ENCODE data around the gene OSBP2.

DNA sequence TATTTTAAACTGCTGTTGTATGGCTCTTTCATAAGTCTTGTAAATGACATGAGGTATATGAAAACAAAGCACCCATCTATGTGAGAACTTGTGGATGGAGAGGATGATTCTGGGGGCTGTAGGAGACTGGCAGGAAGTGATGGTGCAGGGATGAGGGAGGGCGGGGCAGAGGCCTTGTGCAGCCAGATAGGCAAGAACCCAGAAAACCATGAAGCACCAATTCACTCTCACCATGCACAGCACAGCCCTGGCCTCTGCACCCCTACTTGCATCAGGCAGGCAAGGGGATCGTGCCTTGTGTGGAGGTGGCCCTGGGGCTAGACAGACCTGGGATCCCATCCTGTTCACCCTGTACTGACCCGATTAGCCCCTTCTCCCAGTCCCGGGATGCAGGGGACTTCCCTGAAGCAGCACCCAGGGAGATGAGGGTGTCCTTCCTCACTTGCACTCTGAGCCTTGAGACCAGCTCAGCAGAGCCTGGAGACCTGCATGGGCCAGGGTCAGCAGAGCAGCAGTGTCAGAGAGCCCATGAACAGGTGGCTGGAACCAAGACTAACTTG lies 188.4 kb downstream of the OSBP2 start:
- no peak for TF ChIP-seq FOXM1 (IDR thresholded peaks at IDR 0.05; ENCODE audit: borderline replicate concordance, low read depth)
- TF ChIP-seq EGR1 (IDR thresholded peaks at IDR 0.05): no peak
- no peak for TF ChIP-seq RAD21 (IDR thresholded peaks at IDR 0.05; ENCODE audit: low read depth)
- no peak for TF ChIP-seq TEAD4 (IDR thresholded peaks at IDR 0.05)
- TF ChIP-seq, protein P1, sequence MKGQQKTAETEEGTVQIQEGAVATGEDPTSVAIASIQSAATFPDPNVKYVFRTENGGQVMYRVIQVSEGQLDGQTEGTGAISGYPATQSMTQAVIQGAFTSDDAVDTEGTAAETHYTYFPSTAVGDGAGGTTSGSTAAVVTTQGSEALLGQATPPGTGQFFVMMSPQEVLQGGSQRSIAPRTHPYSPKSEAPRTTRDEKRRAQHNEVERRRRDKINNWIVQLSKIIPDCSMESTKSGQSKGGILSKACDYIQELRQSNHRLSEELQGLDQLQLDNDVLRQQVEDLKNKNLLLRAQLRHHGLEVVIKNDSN (IDR thresholded peaks at IDR 0.05): no peak
- TF ChIP-seq, protein P2, sequence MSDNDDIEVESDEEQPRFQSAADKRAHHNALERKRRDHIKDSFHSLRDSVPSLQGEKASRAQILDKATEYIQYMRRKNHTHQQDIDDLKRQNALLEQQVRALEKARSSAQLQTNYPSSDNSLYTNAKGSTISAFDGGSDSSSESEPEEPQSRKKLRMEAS (IDR thresholded peaks at IDR 0.05): no peak
- no peak for TF ChIP-seq EP300 (IDR thresholded peaks at IDR 0.05; ENCODE audit: borderline replicate concordance)
- TF ChIP-seq NFIC (IDR thresholded peaks at IDR 0.05): no peak
- TF ChIP-seq TAF1 (IDR thresholded peaks at IDR 0.05; ENCODE audit: low read depth): no peak
- no peak for TF ChIP-seq CEBPB (IDR thresholded peaks at IDR 0.05)
- no peak for TF ChIP-seq CREB1 (IDR thresholded peaks at IDR 0.05; ENCODE audit: low read depth)

Measured in Ishikawa (cell line).